Liver (tissue), 3 donors: ENCODE data around the gene CUBN.

Source experiments
- CTCF ChIP-seq: fragments of 150-350 bp; IDR thresholded peaks from 2 replicates; pipeline ENCODE4 v1.5.1; 2017; ENCODE audit warnings: improper control_type of control experiment, low read depth, low read length; ENCODE audit not compliant: missing input control
- JUND ChIP-seq, 2 donors: IDR thresholded peaks; 2 replicates each; pipeline ENCODE4 v1.6.1; 2016; ENCODE audit warnings: antibody characterized with exemption in 2 of 2
- MAX ChIP-seq: IDR thresholded peaks from 2 replicates; pipeline ENCODE4 v1.6.1; 2016; ENCODE audit warnings: antibody characterized with exemption
- NR2F2 ChIP-seq: IDR thresholded peaks from 2 replicates; pipeline ENCODE4 v1.6.1; 2016; ENCODE audit warnings: antibody characterized with exemption
- RAD21 ChIP-seq, 2 donors: IDR thresholded peaks; 2 replicates each; pipeline ENCODE4 v1.6.1; 2016; ENCODE audit warnings: antibody characterized with exemption in 2 of 2, mild to moderate bottlenecking in 2 of 2
- SP1 ChIP-seq: IDR thresholded peaks from 2 replicates; pipeline ENCODE4 v1.6.1; 2018; ENCODE audit warnings: antibody characterized with exemption, mild to moderate bottlenecking
- TAF1 ChIP-seq: conservative IDR thresholded peaks from 2 replicates; pipeline ENCODE4 v1.6.1; 2016; ENCODE audit warnings: antibody characterized with exemption, mild to moderate bottlenecking
- YY1 ChIP-seq: IDR thresholded peaks from 2 replicates; pipeline ENCODE4 v1.6.1; 2016; ENCODE audit warnings: antibody characterized with exemption, mild to moderate bottlenecking
- TF ChIP-seq, protein P1 (sequence below): IDR thresholded peaks from 2 replicates; pipeline ENCODE4 v1.6.1; 2016; ENCODE audit warnings: antibody characterized with exemption
- TF ChIP-seq, protein P2 (sequence below): IDR thresholded peaks from 2 replicates; pipeline ENCODE4 v1.6.1; 2016; ENCODE audit warnings: antibody characterized with exemption, mild to moderate bottlenecking
- donor health status: healthy.
- donor health status: healthy.

GRCh38 chr10:16987206-16987621 is 142.4 kb downstream of the CUBN start:
- TF ChIP-seq CTCF (no peak), TAF1 (no peak), YY1 (no peak), RAD21 (IDR thresholded peaks at IDR 0.05) (no peak), MAX (no peak), NR2F2 (no peak), JUND (IDR thresholded peaks at IDR 0.05) (no peak), SP1 (no peak)
- TF ChIP-seq, protein P1, sequence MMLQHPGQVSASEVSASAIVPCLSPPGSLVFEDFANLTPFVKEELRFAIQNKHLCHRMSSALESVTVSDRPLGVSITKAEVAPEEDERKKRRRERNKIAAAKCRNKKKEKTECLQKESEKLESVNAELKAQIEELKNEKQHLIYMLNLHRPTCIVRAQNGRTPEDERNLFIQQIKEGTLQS = no peak
- TF ChIP-seq, protein P2, sequence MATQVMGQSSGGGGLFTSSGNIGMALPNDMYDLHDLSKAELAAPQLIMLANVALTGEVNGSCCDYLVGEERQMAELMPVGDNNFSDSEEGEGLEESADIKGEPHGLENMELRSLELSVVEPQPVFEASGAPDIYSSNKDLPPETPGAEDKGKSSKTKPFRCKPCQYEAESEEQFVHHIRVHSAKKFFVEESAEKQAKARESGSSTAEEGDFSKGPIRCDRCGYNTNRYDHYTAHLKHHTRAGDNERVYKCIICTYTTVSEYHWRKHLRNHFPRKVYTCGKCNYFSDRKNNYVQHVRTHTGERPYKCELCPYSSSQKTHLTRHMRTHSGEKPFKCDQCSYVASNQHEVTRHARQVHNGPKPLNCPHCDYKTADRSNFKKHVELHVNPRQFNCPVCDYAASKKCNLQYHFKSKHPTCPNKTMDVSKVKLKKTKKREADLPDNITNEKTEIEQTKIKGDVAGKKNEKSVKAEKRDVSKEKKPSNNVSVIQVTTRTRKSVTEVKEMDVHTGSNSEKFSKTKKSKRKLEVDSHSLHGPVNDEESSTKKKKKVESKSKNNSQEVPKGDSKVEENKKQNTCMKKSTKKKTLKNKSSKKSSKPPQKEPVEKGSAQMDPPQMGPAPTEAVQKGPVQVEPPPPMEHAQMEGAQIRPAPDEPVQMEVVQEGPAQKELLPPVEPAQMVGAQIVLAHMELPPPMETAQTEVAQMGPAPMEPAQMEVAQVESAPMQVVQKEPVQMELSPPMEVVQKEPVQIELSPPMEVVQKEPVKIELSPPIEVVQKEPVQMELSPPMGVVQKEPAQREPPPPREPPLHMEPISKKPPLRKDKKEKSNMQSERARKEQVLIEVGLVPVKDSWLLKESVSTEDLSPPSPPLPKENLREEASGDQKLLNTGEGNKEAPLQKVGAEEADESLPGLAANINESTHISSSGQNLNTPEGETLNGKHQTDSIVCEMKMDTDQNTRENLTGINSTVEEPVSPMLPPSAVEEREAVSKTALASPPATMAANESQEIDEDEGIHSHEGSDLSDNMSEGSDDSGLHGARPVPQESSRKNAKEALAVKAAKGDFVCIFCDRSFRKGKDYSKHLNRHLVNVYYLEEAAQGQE = no peak
